ENCODE measurements around the gene C20orf144. TPM values are rescaled to one million over a fixed set of nuclear protein-coding genes. Genes with fewer than 3 reads are reported as not detected.

C20orf144 gene
- total and polyA plus RNA-seq, 9 of the 15 experiments (the other 6 are each of a cell fraction or from before 2014, with no cell fraction given) = 0.04 to 0.23 (median 0.11) TPM; not detected in 2

DNA sequence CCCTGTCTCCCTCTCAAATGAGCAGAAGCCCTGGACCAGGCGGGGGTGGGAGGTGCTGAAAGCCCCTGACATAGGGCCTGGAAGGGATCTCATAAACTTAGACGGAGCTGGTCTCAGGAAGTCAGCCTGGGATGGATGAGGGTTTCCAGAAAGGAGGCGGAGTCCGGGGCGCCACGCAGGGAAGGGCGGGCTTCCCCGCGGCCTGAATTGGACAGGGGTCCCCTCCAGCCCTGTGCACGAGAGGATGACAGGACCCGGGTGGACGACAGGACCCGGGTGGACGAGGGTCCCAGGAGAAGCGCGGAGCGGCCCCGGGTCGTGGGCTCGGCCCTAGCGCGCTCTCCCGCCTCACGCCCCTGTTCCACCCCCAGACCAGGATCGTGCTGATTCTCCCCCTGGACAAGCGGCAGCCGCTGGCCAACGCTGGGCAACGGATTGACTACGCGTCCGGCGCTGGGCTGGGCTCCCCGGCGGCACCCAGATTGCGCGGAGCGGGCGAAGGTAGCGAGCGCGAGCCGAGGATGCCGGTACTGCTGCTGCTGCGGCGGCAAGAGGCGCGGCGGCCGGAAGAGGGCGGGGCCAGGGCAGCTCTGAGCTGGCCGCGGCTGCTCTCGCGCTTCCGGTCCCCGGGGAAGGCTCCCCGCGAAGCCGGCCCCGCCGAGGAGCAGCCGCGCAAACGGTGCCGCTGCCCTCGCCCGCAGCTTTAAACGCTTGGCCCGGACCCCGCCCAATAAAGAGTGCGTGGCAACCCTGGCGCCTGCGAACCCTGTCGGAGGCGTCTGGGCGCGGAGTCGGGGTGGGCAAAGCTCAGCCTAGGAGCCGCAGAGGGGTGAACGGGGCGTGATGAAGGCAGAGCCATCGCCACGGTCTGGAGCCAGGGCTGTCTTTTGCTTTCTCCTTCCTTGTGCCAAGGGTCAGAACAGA lies 1.3 kb downstream of the C20orf144 start (continued):
- TF ChIP-seq, protein P1, sequence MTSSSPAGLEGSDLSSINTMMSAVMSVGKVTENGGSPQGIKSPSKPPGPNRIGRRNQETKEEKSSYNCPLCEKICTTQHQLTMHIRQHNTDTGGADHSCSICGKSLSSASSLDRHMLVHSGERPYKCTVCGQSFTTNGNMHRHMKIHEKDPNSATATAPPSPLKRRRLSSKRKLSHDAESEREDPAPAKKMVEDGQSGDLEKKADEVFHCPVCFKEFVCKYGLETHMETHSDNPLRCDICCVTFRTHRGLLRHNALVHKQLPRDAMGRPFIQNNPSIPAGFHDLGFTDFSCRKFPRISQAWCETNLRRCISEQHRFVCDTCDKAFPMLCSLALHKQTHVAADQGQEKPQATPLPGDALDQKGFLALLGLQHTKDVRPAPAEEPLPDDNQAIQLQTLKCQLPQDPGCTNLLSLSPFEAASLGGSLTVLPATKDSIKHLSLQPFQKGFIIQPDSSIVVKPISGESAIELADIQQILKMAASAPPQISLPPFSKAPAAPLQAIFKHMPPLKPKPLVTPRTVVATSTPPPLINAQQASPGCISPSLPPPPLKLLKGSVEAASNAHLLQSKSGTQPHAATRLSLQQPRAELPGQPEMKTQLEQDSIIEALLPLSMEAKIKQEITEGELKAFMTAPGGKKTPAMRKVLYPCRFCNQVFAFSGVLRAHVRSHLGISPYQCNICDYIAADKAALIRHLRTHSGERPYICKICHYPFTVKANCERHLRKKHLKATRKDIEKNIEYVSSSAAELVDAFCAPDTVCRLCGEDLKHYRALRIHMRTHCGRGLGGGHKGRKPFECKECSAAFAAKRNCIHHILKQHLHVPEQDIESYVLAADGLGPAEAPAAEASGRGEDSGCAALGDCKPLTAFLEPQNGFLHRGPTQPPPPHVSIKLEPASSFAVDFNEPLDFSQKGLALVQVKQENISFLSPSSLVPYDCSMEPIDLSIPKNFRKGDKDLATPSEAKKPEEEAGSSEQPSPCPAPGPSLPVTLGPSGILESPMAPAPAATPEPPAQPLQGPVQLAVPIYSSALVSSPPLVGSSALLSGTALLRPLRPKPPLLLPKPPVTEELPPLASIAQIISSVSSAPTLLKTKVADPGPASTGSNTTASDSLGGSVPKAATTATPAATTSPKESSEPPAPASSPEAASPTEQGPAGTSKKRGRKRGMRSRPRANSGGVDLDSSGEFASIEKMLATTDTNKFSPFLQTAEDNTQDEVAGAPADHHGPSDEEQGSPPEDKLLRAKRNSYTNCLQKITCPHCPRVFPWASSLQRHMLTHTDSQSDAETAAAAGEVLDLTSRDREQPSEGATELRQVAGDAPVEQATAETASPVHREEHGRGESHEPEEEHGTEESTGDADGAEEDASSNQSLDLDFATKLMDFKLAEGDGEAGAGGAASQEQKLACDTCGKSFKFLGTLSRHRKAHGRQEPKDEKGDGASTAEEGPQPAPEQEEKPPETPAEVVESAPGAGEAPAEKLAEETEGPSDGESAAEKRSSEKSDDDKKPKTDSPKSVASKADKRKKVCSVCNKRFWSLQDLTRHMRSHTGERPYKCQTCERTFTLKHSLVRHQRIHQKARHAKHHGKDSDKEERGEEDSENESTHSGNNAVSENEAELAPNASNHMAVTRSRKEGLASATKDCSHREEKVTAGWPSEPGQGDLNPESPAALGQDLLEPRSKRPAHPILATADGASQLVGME (CRISPR knock-in tag; IDR thresholded peaks at IDR 0.05) = 0 out of 2 replicates have a peak, but pooled peaks have one; percentile 48
- TF ChIP-seq ZEB2 (IDR thresholded peaks at IDR 0.05) (no peak), ASH1L (IDR thresholded peaks at IDR 0.05; ENCODE audit: borderline replicate concordance, low read depth, partially characterized antibody) (no peak), ZNF274 (IDR thresholded peaks at IDR 0.05; ENCODE audit: borderline replicate concordance, low read depth, low read length) (no peak), ZNF707 (CRISPR knock-in tag; conservative IDR thresholded peaks at IDR 0.05) (no peak), ZSCAN32 (CRISPR knock-in tag; IDR thresholded peaks at IDR 0.05) (peak; percentile 61; the same call in 1 of the 2 replicates), PRPF4 (IDR thresholded peaks at IDR 0.05; ENCODE audit: insufficient read depth, low read depth, low read length, poor library complexity, severe bottlenecking) (no peak), YBX1 (IDR thresholded peaks at IDR 0.05) (no peak), CREM (IDR thresholded peaks at IDR 0.05; ENCODE audit: low read depth) (peak; percentile 56; the same call in 1 of the 2 replicates)
- TF ChIP-seq, protein P2, sequence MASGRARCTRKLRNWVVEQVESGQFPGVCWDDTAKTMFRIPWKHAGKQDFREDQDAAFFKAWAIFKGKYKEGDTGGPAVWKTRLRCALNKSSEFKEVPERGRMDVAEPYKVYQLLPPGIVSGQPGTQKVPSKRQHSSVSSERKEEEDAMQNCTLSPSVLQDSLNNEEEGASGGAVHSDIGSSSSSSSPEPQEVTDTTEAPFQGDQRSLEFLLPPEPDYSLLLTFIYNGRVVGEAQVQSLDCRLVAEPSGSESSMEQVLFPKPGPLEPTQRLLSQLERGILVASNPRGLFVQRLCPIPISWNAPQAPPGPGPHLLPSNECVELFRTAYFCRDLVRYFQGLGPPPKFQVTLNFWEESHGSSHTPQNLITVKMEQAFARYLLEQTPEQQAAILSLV (tag; IDR thresholded peaks at IDR 0.05) = no peak
- TF ChIP-seq, protein P3, sequence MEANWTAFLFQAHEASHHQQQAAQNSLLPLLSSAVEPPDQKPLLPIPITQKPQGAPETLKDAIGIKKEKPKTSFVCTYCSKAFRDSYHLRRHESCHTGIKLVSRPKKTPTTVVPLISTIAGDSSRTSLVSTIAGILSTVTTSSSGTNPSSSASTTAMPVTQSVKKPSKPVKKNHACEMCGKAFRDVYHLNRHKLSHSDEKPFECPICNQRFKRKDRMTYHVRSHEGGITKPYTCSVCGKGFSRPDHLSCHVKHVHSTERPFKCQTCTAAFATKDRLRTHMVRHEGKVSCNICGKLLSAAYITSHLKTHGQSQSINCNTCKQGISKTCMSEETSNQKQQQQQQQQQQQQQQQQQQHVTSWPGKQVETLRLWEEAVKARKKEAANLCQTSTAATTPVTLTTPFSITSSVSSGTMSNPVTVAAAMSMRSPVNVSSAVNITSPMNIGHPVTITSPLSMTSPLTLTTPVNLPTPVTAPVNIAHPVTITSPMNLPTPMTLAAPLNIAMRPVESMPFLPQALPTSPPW (CRISPR knock-in tag; IDR thresholded peaks at IDR 0.05) = peak; percentile 44; the same call in 1 of the 2 replicates
- TF ChIP-seq, protein P4, sequence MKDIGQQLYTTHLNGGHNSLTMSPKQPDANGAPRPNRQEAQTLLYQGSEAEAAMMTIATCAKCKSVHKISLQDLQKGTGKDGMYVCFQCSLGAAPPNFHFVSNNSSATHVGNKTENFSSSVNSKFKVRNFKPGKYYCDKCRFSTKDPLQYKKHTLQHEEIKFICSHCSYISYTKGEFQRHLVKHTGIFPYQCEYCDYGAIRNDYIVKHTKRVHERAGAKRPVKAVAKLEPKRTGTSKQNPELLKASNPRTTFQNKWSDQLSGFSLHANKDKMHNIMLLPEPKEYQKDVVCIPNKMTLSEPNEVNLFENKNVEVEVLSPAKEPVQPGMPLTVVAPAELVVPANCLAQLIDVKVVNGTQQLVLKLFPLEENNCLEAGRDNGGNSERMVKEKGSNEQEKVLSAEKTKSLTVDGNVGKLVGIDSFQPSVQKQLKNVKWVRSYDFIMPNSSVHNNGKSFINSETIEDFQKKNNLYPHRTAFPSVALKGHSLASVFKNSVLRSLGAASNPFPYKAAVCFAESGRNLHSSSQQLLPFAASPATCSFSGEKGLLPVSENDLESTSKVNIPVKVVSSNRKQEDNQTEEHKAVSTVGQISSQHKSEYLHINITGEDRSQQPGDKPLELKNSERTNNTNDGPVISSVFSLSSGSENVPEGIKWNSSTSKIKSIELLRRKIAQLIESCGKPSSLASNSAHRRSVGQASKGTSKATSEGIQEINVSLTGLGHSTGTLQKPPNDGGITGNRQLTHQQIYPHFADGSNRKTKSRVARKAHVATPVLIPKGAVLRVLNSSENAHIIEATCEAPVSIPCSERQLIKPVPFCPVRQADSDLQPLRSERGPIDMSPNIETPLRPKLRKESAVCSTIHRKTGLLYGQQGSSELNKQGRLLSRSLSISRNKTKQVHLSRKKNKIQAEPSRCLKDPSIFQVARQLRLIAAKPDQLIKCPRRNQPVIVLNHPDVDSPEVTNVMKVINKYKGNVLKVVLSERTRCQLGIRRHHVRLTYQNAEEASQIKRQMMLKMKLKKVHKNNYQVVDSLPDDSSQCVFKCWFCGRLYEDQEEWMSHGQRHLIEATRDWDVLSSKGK (CRISPR knock-in tag; IDR thresholded peaks at IDR 0.05) = no peak

Measured in K562 (cell line).